ENCODE data around the gene DENND1B. TPM values are rescaled to one million over a fixed set of nuclear protein-coding genes. Genes with fewer than 3 reads are reported as not detected.
"Not testable (repeated sequence)": the region's sequence is repeated elsewhere in the genome, so short reads cannot be mapped to it uniquely, and the experiment has no call there.

Gene DENND1B
- total RNA-seq, 1 donor from 2014 or later, result 26.9 TPM

GRCh38 chr1:197705941-197706340 is 69.3 kb downstream of the DENND1B start:
- intact Hi-C loops (cut with micrococcal nuclease), result no loop called here
- Histone ChIP-seq H3K4me3 (no peak overlapping the region), H3K9me3 (replicated peaks) (peaks cover 4% of the 10 kb centered on the region), H3K36me3 (no peaks in the 10 kb centered on the region), H3K4me1 (no peaks in the 10 kb centered on the region), H3K27me3 (ENCODE audit: low read depth) (no peaks in the 10 kb centered on the region), H3K27ac (replicated peaks) (no peak overlapping the region)
- no peak for TF ChIP-seq CTCF (IDR thresholded peaks at IDR 0.05; ENCODE audit: borderline replicate concordance)
- no peak for DNase-seq

- Histone ChIP-seq H3K9me3 (replicated peaks) (peaks cover 11% of the 10 kb centered on the region), H3K4me1 (peaks cover 12% of the 10 kb centered on the region)
- H3K27me3 ChIP-seq (ENCODE audit: low read depth); H3K27ac ChIP-seq (replicated peaks); H3K36me3 ChIP-seq; intact Hi-C loops (cut with micrococcal nuclease); H3K4me3 ChIP-seq; DNase-seq: not testable (repeated sequence)
Measured at GRCh38 chr1:197700688-197701087, 74.6 kb downstream of the DENND1B start.

- no peak for DNase-seq
- H3K36me3 ChIP-seq, result no peaks in the 10 kb centered on the region
- H3K27ac ChIP-seq (replicated peaks), result no peak overlapping the region
- no peaks in the 10 kb centered on the region for H3K27me3 ChIP-seq (ENCODE audit: low read depth)
- no peak overlapping the region for H3K4me3 ChIP-seq
- H3K4me1 ChIP-seq, result peaks cover 44% of the 10 kb centered on the region
- peaks cover 11% of the 10 kb centered on the region for H3K9me3 ChIP-seq (replicated peaks)
- TF ChIP-seq CTCF (IDR thresholded peaks at IDR 0.05; ENCODE audit: borderline replicate concordance), result no peak
- intact Hi-C loops (cut with micrococcal nuclease), result no loop called here
Measured at GRCh38 chr1:197696372-197696771, 78.9 kb downstream of the DENND1B start.

GRCh38 chr1:197695961-197696360 is 79.3 kb downstream of the DENND1B start:
- Histone ChIP-seq H3K27me3 (ENCODE audit: low read depth) (no peaks in the 10 kb centered on the region), H3K36me3 (no peaks in the 10 kb centered on the region), H3K4me1 (peaks cover 46% of the 10 kb centered on the region), H3K4me3 (no peak overlapping the region), H3K9me3 (replicated peaks) (peaks cover 7% of the 10 kb centered on the region), H3K27ac (replicated peaks) (no peak overlapping the region)
- intact Hi-C loops (cut with micrococcal nuclease), result no loop called here
- DNase-seq, result no peak
- TF ChIP-seq CTCF (IDR thresholded peaks at IDR 0.05; ENCODE audit: borderline replicate concordance), result no peak

- no peak overlapping the region for H3K4me3 ChIP-seq
- no peak overlapping the region for H3K27ac ChIP-seq (replicated peaks)
- H3K36me3 ChIP-seq, result peaks cover 10% of the 10 kb centered on the region
- intact Hi-C loops (cut with micrococcal nuclease), result no loop called here
- H3K9me3 ChIP-seq (replicated peaks), result peaks cover 11% of the 10 kb centered on the region
- TF ChIP-seq CTCF (IDR thresholded peaks at IDR 0.05; ENCODE audit: borderline replicate concordance), result peak; percentile 27
- no peaks in the 10 kb centered on the region for H3K27me3 ChIP-seq (ENCODE audit: low read depth)
- no peak for DNase-seq
- peaks cover 46% of the 10 kb centered on the region for H3K4me1 ChIP-seq
Measured at GRCh38 chr1:197692965-197693364, 82.3 kb downstream of the DENND1B start.

GRCh38 chr1:197691816-197692215 is 83.5 kb downstream of the DENND1B start:
- peaks cover 10% of the 10 kb centered on the region for H3K36me3 ChIP-seq
- H3K27me3 ChIP-seq (ENCODE audit: low read depth), result no peaks in the 10 kb centered on the region
- H3K9me3 ChIP-seq (replicated peaks), result peaks cover 14% of the 10 kb centered on the region
- no peak overlapping the region for H3K27ac ChIP-seq (replicated peaks)
- no peak for TF ChIP-seq CTCF (IDR thresholded peaks at IDR 0.05; ENCODE audit: borderline replicate concordance)
- intact Hi-C loops (cut with micrococcal nuclease), result no loop called here
- H3K4me3 ChIP-seq, result no peak overlapping the region
- DNase-seq, result no peak
- H3K4me1 ChIP-seq, result peaks cover 48% of the 10 kb centered on the region

Data from left ventricle myocardium inferior (tissue), 1 donor.